Suprapubic skin (tissue), 3 donors: ENCODE data around the gene PDE4D.

Experiments
- EP300 ChIP-seq: sonication (generic); formaldehyde crosslinking; IDR thresholded peaks from one replicate; pipeline ENCODE4 v1.6.1; 2017; ENCODE audit warnings: antibody characterized with exemption
- POLR2A ChIP-seq, 2 donors: fragments of 450-650 bp; IDR thresholded peaks; one replicate each; pipeline ENCODE4 v1.6.1; 2017; ENCODE audit warnings: antibody characterized with exemption in 2 of 2, mild to moderate bottlenecking in 2 of 2, moderate library complexity in 2 of 2
- TF ChIP-seq, protein P1 (sequence below), 2 donors: fragments of 200-600 bp in 1 of 2; fragments of 450-650 bp in 1 of 2; sonication (generic) in 1 of 2; IDR thresholded peaks; one replicate each; pipeline ENCODE4 v1.5.1; 2016 to 2019; ENCODE audit warnings: antibody characterized with exemption in 2 of 2, mild to moderate bottlenecking in 1 of 2, moderate library complexity in 1 of 2

GRCh38 chr5:59333416-59333815 lies 560.1 kb downstream of the PDE4D start:
- TF ChIP-seq, protein P1, sequence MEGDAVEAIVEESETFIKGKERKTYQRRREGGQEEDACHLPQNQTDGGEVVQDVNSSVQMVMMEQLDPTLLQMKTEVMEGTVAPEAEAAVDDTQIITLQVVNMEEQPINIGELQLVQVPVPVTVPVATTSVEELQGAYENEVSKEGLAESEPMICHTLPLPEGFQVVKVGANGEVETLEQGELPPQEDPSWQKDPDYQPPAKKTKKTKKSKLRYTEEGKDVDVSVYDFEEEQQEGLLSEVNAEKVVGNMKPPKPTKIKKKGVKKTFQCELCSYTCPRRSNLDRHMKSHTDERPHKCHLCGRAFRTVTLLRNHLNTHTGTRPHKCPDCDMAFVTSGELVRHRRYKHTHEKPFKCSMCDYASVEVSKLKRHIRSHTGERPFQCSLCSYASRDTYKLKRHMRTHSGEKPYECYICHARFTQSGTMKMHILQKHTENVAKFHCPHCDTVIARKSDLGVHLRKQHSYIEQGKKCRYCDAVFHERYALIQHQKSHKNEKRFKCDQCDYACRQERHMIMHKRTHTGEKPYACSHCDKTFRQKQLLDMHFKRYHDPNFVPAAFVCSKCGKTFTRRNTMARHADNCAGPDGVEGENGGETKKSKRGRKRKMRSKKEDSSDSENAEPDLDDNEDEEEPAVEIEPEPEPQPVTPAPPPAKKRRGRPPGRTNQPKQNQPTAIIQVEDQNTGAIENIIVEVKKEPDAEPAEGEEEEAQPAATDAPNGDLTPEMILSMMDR (IDR thresholded peaks at IDR 0.05): no peak
- TF ChIP-seq EP300 (no peak), POLR2A (IDR thresholded peaks at IDR 0.05) (no peak)
